Heart left ventricle (tissue), 13 donors: ENCODE data around the gene GGA2.

ENCODE experiments used
- POLR2A ChIP-seq, 2 donors: fragments of 450-650 bp; IDR thresholded peaks; one replicate each; pipeline ENCODE4 v1.6.1; 2017; ENCODE audit warnings: antibody characterized with exemption in 2 of 2, mild to moderate bottlenecking in 2 of 2, moderate library complexity in 2 of 2
- TF ChIP-seq, protein P1 (sequence below), 12 donors: fragments of 200-600 bp; sonication (generic) in 4 of 12; IDR thresholded peaks; one replicate each; pipeline versions ENCODE4 v1.5.0 to v1.8.0; 2018 to 2022; ENCODE audit warnings: antibody characterized with exemption in 12 of 12, mild to moderate bottlenecking in 5 of 12
- donor health status: ischemic (EF 13 %, LVEDD 7.1; RV severe dilation, severe dysfunction).
- donor health status: DM: no; HTN: yes; CAD: no.
- donor health status: DM: no; HTN: no; CAD: no.
- donor health status: ischemic (EF 25% LVEDD 6.9; RV normal size, moderate dysfunction).
- donor health status: ischemic (EF 25% LVEDD 5.7; RV mildly dilated, moderate dysfunction).
- donor health status: ischemic (EF 35%, LVEDD 5.7; RV mildly dilated, moderate dysfunction).
- donor health status: nonischemic (EF 11% LVEDD 7.7; RV severe dilation, severe dysfunction).
- donor health status: DM: yes; HTN: yes; CAD: no.
- donor health status: PGD.
- donor health status: ischemic (EF 29% LVEDD 5.4; RV normal size, mild dysfunction).
- donor health status: nonischemic (EF 23%, LVEDD 6.1; RV moderate dilation, normal function).

DNA sequence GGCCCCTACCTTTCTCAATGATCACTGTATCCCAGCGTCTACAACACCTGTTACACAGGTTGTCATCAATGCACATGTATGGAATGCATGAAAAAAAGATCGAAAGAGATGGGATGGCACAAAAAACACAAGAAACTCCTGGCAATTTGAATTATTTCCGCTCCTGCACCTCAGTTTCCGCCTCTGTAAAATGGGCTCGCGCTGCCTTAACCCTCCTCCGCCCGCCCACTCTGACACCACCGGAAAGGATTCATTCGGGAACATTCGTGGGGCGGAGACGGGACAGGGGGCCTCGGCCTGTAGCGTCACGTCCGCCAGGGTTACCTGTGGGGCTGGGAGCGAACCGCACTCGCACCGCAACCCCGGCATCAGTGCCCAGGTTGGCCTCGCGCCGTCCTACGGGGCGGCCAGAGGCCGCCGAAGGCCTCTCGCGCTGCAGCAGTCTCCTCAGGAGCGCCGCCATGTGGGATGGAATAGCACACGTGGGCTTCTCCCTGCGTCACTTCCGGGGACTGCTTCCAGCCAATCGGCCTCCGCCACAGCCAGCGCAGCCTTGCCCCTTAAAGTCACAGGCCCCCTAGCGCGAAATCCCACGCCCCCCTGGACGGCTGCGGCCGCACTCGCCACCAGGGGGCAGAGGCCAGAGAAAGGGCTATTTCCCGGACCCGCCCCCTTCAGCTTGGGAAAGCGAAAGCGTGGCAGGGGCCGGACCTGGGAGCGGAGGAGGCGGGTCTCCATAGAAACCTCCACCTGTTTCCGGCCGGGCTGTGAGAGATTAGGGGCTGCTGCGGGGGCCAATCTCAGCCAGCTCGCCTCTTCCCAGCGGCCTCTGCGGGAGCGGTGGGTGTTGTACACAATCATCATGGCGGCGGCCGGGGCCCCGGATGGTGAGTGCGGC lies 46.8 kb upstream of the GGA2 start, which contains the start of the genes EARS2 and UBFD1:
- TF ChIP-seq, protein P1, sequence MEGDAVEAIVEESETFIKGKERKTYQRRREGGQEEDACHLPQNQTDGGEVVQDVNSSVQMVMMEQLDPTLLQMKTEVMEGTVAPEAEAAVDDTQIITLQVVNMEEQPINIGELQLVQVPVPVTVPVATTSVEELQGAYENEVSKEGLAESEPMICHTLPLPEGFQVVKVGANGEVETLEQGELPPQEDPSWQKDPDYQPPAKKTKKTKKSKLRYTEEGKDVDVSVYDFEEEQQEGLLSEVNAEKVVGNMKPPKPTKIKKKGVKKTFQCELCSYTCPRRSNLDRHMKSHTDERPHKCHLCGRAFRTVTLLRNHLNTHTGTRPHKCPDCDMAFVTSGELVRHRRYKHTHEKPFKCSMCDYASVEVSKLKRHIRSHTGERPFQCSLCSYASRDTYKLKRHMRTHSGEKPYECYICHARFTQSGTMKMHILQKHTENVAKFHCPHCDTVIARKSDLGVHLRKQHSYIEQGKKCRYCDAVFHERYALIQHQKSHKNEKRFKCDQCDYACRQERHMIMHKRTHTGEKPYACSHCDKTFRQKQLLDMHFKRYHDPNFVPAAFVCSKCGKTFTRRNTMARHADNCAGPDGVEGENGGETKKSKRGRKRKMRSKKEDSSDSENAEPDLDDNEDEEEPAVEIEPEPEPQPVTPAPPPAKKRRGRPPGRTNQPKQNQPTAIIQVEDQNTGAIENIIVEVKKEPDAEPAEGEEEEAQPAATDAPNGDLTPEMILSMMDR (IDR thresholded peaks at IDR 0.05), result peak; percentile 91 to 100 (median 96)
- TF ChIP-seq POLR2A (IDR thresholded peaks at IDR 0.05), result peak in 1 of 2 donors; percentile 62
